ENCODE results near the gene SERPINA5. TPM values are rescaled to one million over a fixed set of nuclear protein-coding genes. Genes with fewer than 3 reads are reported as not detected.

The SERPINA5 gene
- polyA plus RNA-seq, 2 of the 4 experiments (the other 2 are of a cell fraction) = 0.74 to 0.78 TPM

GRCh38 chr14:94539181-94539580 lies 42.0 kb upstream of the SERPINA5 start:
- TF ChIP-seq KDM1A (IDR thresholded peaks at IDR 0.05; ENCODE audit: low read depth) (no peak), RARB (CRISPR knock-in tag; IDR thresholded peaks at IDR 0.05) (no peak), NR3C1 (IDR thresholded peaks at IDR 0.05) (no peak), CHD2 (IDR thresholded peaks at IDR 0.05; ENCODE audit: low read length, partially characterized antibody) (no peak), ESRRA (IDR thresholded peaks at IDR 0.05; ENCODE audit: borderline replicate concordance, low read length) (no peak), HES2 (IDR thresholded peaks at IDR 0.05) (no peak), JUNB (IDR thresholded peaks at IDR 0.05) (no peak)
- Histone ChIP-seq H3K4me2 (no peak overlapping the region), H3K27ac (no peak overlapping the region), H3K4me1 (no peaks in the 10 kb centered on the region; the same call in 2 of the 3 replicates), H3K9me3 (peaks cover 4% of the 10 kb centered on the region; the same call in 1 of the 3 replicates), H3K4me3 (no peak overlapping the region)
- ChIA-PET POLR2A (no interaction called here), CTCF (interaction anchor here (0.9 to 4.2 kb wide), 7 partner anchors 10 to 402 kb away, joined by 3 to 24 read pairs (median 5); no protein-coding TSS in a partner anchor)
- FAIRE-seq (no peak), ATAC-seq (no peak), DNase-seq (ENCODE audit: low read depth in 1 of 2, low spot score in 1 of 2) (no peak)
- WGBS (ENCODE audit: missing lambda C conversion rate) = 24% methylated on average over 7 of the region's 7 CpGs

DNA sequence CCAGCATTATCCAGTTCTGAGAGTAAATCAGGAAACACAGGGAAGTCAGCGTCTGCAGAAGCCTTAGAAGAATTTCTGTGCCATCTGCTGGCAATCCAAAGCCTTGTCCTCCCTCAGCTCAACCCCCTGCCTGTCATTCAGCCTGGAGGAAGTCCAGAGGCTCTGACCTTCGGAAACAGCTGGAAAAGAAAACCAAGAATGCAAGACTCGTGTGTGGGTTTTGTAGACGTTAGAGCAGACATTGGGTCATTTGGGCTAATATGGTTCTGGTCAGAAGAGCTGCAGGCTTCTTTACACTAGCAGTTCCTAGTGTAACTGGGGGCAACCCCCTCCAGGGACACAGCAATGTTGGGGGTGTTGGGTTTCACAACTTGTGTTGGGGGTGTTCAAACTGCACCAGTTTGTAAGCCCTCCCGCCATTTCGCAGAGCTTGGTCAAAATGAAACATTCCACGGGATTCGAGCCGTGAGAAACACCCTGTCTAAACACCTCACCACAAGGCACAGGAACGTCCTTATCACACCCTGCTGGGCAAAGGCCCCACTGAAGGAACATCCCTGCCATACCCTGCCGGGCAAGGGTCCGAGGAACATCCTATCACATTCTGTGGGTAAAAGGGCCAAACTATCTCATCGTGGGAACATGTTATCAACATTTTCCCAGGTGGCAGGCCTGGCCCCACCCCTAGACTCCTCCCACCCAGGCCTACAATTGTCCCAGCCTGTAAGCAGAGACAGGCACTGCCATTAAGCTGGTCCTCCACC lies 41.0 kb upstream of the SERPINA5 start:
- peak in 1 of 2 experiments; percentile 27 for DNase-seq (ENCODE audit: low read depth in 1 of 2, low spot score in 1 of 2)
- TF ChIP-seq POLR2A (IDR thresholded peaks at IDR 0.05; ENCODE audit: low read length) = no peak
- 0 out of 5 replicates have a peak, but pooled peaks of 1 of the 2 experiments have one; percentile 14 for TF ChIP-seq RAD21 (conservative IDR thresholded peaks at IDR 0.05 in 1 of 2, IDR thresholded peaks at IDR 0.05 in 1 of 2)
- CTCF ChIA-PET = interaction anchor here (1.0 to 4.2 kb wide), 8 partner anchors 9 to 403 kb away, joined by 3 to 24 read pairs (median 4); no protein-coding TSS in a partner anchor
- no peak for FAIRE-seq
- Histone ChIP-seq H3K27ac (no peak overlapping the region), H3K4me3 (no peak overlapping the region), H3K4me1 (no peaks in the 10 kb centered on the region; the same call in 2 of the 3 replicates), H3K4me2 (peak overlapping the region; percentile 10; the same call in 1 of the 3 replicates), H3K9me3 (peaks cover 4% of the 10 kb centered on the region; the same call in 1 of the 3 replicates)
- WGBS (ENCODE audit: missing lambda C conversion rate) = 66% methylated on average over 13 of the region's 13 CpGs
- peak in 1 of 2 experiments; percentile 52; a peak in 2 of 6 replicates for ATAC-seq
- POLR2A ChIA-PET = interaction anchor here (1.1 kb wide), 1 partner anchor 9 kb away, joined by 3 read pairs; no protein-coding TSS in a partner anchor

GRCh38 chr14:94541234-94541975 lies 39.8 kb upstream of the SERPINA5 start:
- no peak for FAIRE-seq
- Histone ChIP-seq H3K9me3 (peaks cover 3% of the 10 kb centered on the region; the same call in 1 of the 3 replicates), H3K4me3 (no peak overlapping the region), H3K4me2 (no peak overlapping the region), H3K27ac (no peak overlapping the region), H3K4me1 (no peaks in the 10 kb centered on the region; the same call in 2 of the 3 replicates)
- POLR2A ChIA-PET = no interaction called here
- no peak for ATAC-seq
- DNase-seq (ENCODE audit: low read depth in 1 of 2, low spot score in 1 of 2) = no peak
- CTCF ChIA-PET = interaction anchor here (0.7 to 4.2 kb wide), 5 partner anchors 8 to 283 kb away, joined by 3 to 24 read pairs (median 3); no protein-coding TSS in a partner anchor
- 75% methylated on average over 9 of the region's 9 CpGs for WGBS (ENCODE audit: missing lambda C conversion rate)
- TF ChIP-seq, protein P1, sequence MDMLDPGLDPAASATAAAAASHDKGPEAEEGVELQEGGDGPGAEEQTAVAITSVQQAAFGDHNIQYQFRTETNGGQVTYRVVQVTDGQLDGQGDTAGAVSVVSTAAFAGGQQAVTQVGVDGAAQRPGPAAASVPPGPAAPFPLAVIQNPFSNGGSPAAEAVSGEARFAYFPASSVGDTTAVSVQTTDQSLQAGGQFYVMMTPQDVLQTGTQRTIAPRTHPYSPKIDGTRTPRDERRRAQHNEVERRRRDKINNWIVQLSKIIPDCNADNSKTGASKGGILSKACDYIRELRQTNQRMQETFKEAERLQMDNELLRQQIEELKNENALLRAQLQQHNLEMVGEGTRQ (IDR thresholded peaks at IDR 0.05) = no peak
- TF ChIP-seq MAX (IDR thresholded peaks at IDR 0.05) (no peak), NPAS2 (CRISPR knock-in tag; IDR thresholded peaks at IDR 0.05; ENCODE audit: borderline replicate concordance) (no peak), ZC3H11A (IDR thresholded peaks at IDR 0.05) (no peak), KDM5A (IDR thresholded peaks at IDR 0.05) (no peak), HDAC2 (IDR thresholded peaks at IDR 0.05) (no peak)

- ChIA-PET CTCF (interaction anchor here (0.8 to 1.9 kb wide), 3 partner anchors 9 to 57 kb away, joined by 3 to 6 read pairs (median 3); no protein-coding TSS in a partner anchor), POLR2A (no interaction called here)
- FAIRE-seq = no peak
- H3K27ac ChIP-seq = no peak overlapping the region
- WGBS (ENCODE audit: missing lambda C conversion rate) = 66% methylated on average over 12 of the region's 12 CpGs
- no peaks in the 10 kb centered on the region for H3K9me3 ChIP-seq
- no peak overlapping the region for H3K4me3 ChIP-seq
- H3K4me2 ChIP-seq = no peak overlapping the region
- H3K4me1 ChIP-seq = no peaks in the 10 kb centered on the region; the same call in 2 of the 3 replicates
- TF ChIP-seq HEYL (CRISPR knock-in tag; IDR thresholded peaks at IDR 0.05) = no peak
- TF ChIP-seq, protein P2, sequence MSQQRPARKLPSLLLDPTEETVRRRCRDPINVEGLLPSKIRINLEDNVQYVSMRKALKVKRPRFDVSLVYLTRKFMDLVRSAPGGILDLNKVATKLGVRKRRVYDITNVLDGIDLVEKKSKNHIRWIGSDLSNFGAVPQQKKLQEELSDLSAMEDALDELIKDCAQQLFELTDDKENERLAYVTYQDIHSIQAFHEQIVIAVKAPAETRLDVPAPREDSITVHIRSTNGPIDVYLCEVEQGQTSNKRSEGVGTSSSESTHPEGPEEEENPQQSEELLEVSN (IDR thresholded peaks at IDR 0.05; ENCODE audit: borderline replicate concordance, low read depth) = no peak
- DNase-seq (ENCODE audit: low read depth in 1 of 2, low spot score in 1 of 2) = no peak
- ATAC-seq = no peak
These were observed 39.0 kb upstream of the SERPINA5 start for GRCh38 chr14:94542111-94542810.

Measured in A549 (cell line).